Measurements from ENCODE around the gene ANKRD36C. TPM values are rescaled to one million over a fixed set of nuclear protein-coding genes. Genes with fewer than 3 reads are reported as not detected.
"Not testable (repeated sequence)": the region's sequence is repeated elsewhere in the genome, so short reads cannot be mapped to it uniquely, and the experiment has no call there.

Gene ANKRD36C
- total RNA-seq, 1 donor = 42.7 TPM

GRCh38 chr2:95917007-95917406, 74.6 kb downstream of the ANKRD36C start:
- not testable (repeated sequence) for H3K79me2 ChIP-seq (ENCODE audit: insufficient read depth, low read length); H3K27me3 ChIP-seq (ENCODE audit: insufficient read depth, low read length); H3K27ac ChIP-seq (ENCODE audit: low read depth, low read length); DNase-seq (ENCODE audit: insufficient read length, low spot score, missing footprints); H4K20me1 ChIP-seq (ENCODE audit: insufficient read depth, low read length); H3K4me3 ChIP-seq (ENCODE audit: insufficient read depth, low read length); H3K4me2 ChIP-seq (ENCODE audit: insufficient read depth, low read length); H3K36me3 ChIP-seq (ENCODE audit: insufficient read depth, low read length); H3K9me3 ChIP-seq (ENCODE audit: low read depth, low read length); H2AFZ ChIP-seq (ENCODE audit: low read length); H3K4me1 ChIP-seq (ENCODE audit: insufficient read depth, low read length)

- H2AFZ ChIP-seq (ENCODE audit: low read length); H4K20me1 ChIP-seq (ENCODE audit: insufficient read depth, low read length); H3K4me3 ChIP-seq (ENCODE audit: insufficient read depth, low read length); H3K9me3 ChIP-seq (ENCODE audit: low read depth, low read length); H3K36me3 ChIP-seq (ENCODE audit: insufficient read depth, low read length); H3K27ac ChIP-seq (ENCODE audit: low read depth, low read length); DNase-seq (ENCODE audit: insufficient read length, low spot score, missing footprints); H3K27me3 ChIP-seq (ENCODE audit: insufficient read depth, low read length); H3K79me2 ChIP-seq (ENCODE audit: insufficient read depth, low read length); H3K4me2 ChIP-seq (ENCODE audit: insufficient read depth, low read length): not testable (repeated sequence)
- H3K4me1 ChIP-seq (ENCODE audit: insufficient read depth, low read length) = peaks cover 14% of the 10 kb centered on the region
Measured at GRCh38 chr2:95915131-95915530, 76.5 kb downstream of the ANKRD36C start.

- H3K27ac ChIP-seq (ENCODE audit: low read depth, low read length); H2AFZ ChIP-seq (ENCODE audit: low read length); H4K20me1 ChIP-seq (ENCODE audit: insufficient read depth, low read length); H3K79me2 ChIP-seq (ENCODE audit: insufficient read depth, low read length); H3K27me3 ChIP-seq (ENCODE audit: insufficient read depth, low read length); H3K4me3 ChIP-seq (ENCODE audit: insufficient read depth, low read length); H3K36me3 ChIP-seq (ENCODE audit: insufficient read depth, low read length); H3K9me3 ChIP-seq (ENCODE audit: low read depth, low read length); DNase-seq (ENCODE audit: insufficient read length, low spot score, missing footprints): not testable (repeated sequence)
- Histone ChIP-seq H3K4me2 (ENCODE audit: insufficient read depth, low read length) (peak overlapping the region; percentile 70), H3K4me1 (ENCODE audit: insufficient read depth, low read length) (peaks cover 14% of the 10 kb centered on the region)
Measured at GRCh38 chr2:95911431-95911830, 80.2 kb downstream of the ANKRD36C start.

GRCh38 chr2:95894443-95894842, 97.2 kb downstream of the ANKRD36C start:
- not testable (repeated sequence) for H4K20me1 ChIP-seq (ENCODE audit: insufficient read depth, low read length); H3K27me3 ChIP-seq (ENCODE audit: insufficient read depth, low read length); H2AFZ ChIP-seq (ENCODE audit: low read length); H3K4me2 ChIP-seq (ENCODE audit: insufficient read depth, low read length); H3K79me2 ChIP-seq (ENCODE audit: insufficient read depth, low read length); H3K9me3 ChIP-seq (ENCODE audit: low read depth, low read length); H3K36me3 ChIP-seq (ENCODE audit: insufficient read depth, low read length); H3K4me3 ChIP-seq (ENCODE audit: insufficient read depth, low read length); DNase-seq (ENCODE audit: insufficient read length, low spot score, missing footprints); H3K4me1 ChIP-seq (ENCODE audit: insufficient read depth, low read length); H3K27ac ChIP-seq (ENCODE audit: low read depth, low read length)

GRCh38 chr2:95867929-95868328, 123.7 kb downstream of the ANKRD36C start:
- not testable (repeated sequence) for H3K4me1 ChIP-seq (ENCODE audit: insufficient read depth, low read length); H3K36me3 ChIP-seq (ENCODE audit: insufficient read depth, low read length); H3K9me3 ChIP-seq (ENCODE audit: low read depth, low read length); DNase-seq (ENCODE audit: insufficient read length, low spot score, missing footprints); H2AFZ ChIP-seq (ENCODE audit: low read length); H3K4me2 ChIP-seq (ENCODE audit: insufficient read depth, low read length); H4K20me1 ChIP-seq (ENCODE audit: insufficient read depth, low read length); H3K4me3 ChIP-seq (ENCODE audit: insufficient read depth, low read length); H3K27me3 ChIP-seq (ENCODE audit: insufficient read depth, low read length); H3K27ac ChIP-seq (ENCODE audit: low read depth, low read length); H3K79me2 ChIP-seq (ENCODE audit: insufficient read depth, low read length)

- not testable (repeated sequence) for H3K4me3 ChIP-seq (ENCODE audit: insufficient read depth, low read length); H2AFZ ChIP-seq (ENCODE audit: low read length); H3K27ac ChIP-seq (ENCODE audit: low read depth, low read length); H3K36me3 ChIP-seq (ENCODE audit: insufficient read depth, low read length); H3K9me3 ChIP-seq (ENCODE audit: low read depth, low read length); H3K79me2 ChIP-seq (ENCODE audit: insufficient read depth, low read length); H3K27me3 ChIP-seq (ENCODE audit: insufficient read depth, low read length); H4K20me1 ChIP-seq (ENCODE audit: insufficient read depth, low read length); DNase-seq (ENCODE audit: insufficient read length, low spot score, missing footprints); H3K4me1 ChIP-seq (ENCODE audit: insufficient read depth, low read length); H3K4me2 ChIP-seq (ENCODE audit: insufficient read depth, low read length)
Measured at GRCh38 chr2:95867047-95867677, 124.5 kb downstream of the ANKRD36C start.

- DNase-seq (ENCODE audit: insufficient read length, low spot score, missing footprints); H3K4me2 ChIP-seq (ENCODE audit: insufficient read depth, low read length); H3K9me3 ChIP-seq (ENCODE audit: low read depth, low read length); H3K27me3 ChIP-seq (ENCODE audit: insufficient read depth, low read length); H3K36me3 ChIP-seq (ENCODE audit: insufficient read depth, low read length); H3K79me2 ChIP-seq (ENCODE audit: insufficient read depth, low read length); H4K20me1 ChIP-seq (ENCODE audit: insufficient read depth, low read length); H3K4me1 ChIP-seq (ENCODE audit: insufficient read depth, low read length); H3K4me3 ChIP-seq (ENCODE audit: insufficient read depth, low read length); H2AFZ ChIP-seq (ENCODE audit: low read length); H3K27ac ChIP-seq (ENCODE audit: low read depth, low read length): not testable (repeated sequence)
Measured at GRCh38 chr2:95862121-95862520, 129.5 kb downstream of the ANKRD36C start.
